ENCODE data around the gene SH3BP1.
"Not testable (repeated sequence)": the region's sequence is repeated elsewhere in the genome, so short reads cannot be mapped to it uniquely, and the experiment has no call there.

SH3BP1 gene, protein sequence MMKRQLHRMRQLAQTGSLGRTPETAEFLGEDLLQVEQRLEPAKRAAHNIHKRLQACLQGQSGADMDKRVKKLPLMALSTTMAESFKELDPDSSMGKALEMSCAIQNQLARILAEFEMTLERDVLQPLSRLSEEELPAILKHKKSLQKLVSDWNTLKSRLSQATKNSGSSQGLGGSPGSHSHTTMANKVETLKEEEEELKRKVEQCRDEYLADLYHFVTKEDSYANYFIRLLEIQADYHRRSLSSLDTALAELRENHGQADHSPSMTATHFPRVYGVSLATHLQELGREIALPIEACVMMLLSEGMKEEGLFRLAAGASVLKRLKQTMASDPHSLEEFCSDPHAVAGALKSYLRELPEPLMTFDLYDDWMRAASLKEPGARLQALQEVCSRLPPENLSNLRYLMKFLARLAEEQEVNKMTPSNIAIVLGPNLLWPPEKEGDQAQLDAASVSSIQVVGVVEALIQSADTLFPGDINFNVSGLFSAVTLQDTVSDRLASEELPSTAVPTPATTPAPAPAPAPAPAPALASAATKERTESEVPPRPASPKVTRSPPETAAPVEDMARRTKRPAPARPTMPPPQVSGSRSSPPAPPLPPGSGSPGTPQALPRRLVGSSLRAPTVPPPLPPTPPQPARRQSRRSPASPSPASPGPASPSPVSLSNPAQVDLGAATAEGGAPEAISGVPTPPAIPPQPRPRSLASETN

DNA sequence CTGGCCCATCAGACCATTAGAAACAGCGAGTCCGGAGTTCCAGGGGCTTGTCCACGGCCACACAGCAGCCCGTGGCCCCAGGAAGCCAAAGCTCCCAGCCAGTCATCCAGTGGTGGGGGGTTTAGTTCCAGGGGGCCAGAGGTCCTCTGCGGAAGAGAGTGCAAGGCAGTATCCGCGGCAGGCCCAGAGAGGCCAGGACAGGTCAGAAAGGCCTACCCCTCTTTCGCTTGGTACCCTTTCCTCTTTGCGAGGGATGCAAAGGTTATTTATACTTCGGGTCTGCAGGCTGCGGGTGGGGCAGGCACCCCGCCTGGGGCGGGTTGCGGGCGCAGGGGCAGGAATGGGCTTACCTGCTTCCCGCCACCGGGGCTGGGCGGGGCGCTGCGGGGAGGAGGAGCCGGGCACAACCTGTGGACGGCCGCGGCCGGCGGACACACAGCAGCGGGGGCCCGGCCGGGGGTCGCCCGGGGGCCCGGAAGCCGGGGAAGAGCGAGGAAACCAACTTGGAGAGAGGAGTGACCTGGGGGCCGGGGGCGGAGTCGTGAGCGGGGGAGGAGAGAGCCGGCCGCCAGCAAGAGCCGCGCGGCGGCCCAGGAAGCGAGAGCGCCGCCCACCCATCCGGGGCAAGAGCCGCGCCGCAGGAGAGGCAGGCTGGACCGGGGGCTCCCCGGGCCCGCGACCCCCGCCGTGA is at the start of gene SH3BP1:
TSS of gene SH3BP1 (plus strand) at position 600 of the 691 bp plus-strand sequence. CDS start 119 bp downstream, outside the sequence.
- CTCF ChIA-PET = interaction anchor here (1.1 to 18.2 kb wide), 6 partner anchors 16 to 94 kb away, joined by 3 to 454 read pairs (median 168); partner anchors contain the start of genes LGALS1, NOL12 and PDXP
- DNase-seq (ENCODE audit: low read depth, low spot score) = no peak
- POLR2A ChIA-PET = interaction anchor here (1.1 to 1.2 kb wide), 2 partner anchors 37 to 42 kb away, joined by 3 to 5 read pairs; no protein-coding TSS in a partner anchor
- TF ChIP-seq, protein P1, sequence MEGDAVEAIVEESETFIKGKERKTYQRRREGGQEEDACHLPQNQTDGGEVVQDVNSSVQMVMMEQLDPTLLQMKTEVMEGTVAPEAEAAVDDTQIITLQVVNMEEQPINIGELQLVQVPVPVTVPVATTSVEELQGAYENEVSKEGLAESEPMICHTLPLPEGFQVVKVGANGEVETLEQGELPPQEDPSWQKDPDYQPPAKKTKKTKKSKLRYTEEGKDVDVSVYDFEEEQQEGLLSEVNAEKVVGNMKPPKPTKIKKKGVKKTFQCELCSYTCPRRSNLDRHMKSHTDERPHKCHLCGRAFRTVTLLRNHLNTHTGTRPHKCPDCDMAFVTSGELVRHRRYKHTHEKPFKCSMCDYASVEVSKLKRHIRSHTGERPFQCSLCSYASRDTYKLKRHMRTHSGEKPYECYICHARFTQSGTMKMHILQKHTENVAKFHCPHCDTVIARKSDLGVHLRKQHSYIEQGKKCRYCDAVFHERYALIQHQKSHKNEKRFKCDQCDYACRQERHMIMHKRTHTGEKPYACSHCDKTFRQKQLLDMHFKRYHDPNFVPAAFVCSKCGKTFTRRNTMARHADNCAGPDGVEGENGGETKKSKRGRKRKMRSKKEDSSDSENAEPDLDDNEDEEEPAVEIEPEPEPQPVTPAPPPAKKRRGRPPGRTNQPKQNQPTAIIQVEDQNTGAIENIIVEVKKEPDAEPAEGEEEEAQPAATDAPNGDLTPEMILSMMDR (IDR thresholded peaks at IDR 0.05; ENCODE audit: insufficient read depth, low read length, missing control alignments) = no peak
- H3K4me3 ChIP-seq (ENCODE audit: low read depth, low read length) = peak within 1 kb of the TSS; percentile 78

DNA sequence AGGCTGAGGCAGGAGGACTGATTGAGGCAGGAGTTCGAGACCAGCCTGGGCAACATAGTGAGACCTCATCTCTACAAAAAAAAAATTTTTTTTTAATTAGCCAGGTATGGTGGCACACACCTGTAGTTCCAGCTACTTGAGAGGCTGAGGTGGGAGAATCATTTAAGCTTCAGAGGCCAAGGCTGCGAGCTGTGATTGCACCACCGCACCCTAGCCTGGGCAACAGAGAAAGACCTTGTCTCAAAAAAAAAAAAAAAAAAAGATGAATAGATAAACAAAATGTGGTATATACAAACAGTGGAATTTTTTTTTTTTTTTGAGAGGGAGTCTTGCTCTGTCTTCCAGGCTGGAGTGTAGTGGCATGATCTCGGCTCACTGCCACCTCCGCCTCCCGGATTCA is 48.4 kb upstream of the SH3BP1 start:
- H3K4me3 ChIP-seq (ENCODE audit: low read depth, low read length); DNase-seq (ENCODE audit: low read depth, low spot score): not testable (repeated sequence)
- ChIA-PET CTCF (interaction anchor here (1.2 to 19.7 kb wide), 8 partner anchors 9 to 274 kb away, joined by 3 to 591 read pairs (median 35); partner anchors contain the start of genes CDC42EP1, GGA1 and LGALS2), POLR2A (interaction anchor here (0.6 kb wide), 1 partner anchor 11 kb away, joined by 3 read pairs; no protein-coding TSS in a partner anchor)

DNA sequence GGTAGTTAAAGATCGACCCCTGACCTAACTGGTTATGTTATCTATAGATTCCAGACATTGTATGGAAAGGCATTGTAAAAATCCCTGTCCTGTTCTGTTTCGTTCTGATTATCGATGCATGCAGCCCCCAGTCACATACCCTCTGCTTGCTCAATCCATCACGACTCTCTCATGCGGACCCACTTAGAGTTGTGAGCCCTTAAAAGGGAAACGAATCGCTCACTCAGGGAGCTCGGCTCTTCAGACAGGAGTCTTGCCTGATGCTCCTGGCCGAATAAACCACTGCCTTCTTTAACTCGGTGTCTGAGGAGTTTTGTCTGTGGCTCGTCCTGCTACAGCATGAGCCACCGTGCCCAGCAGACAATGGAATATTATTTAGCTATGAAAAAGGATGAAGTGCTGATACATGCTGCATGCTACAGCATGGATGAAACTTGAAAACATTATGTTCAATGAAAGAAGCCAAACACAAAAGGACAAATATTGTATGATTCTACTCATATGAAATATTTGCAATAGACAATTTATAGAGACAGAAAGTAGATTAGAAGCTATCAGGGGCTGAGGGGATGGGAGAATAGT is 47.6 kb upstream of the SH3BP1 start:
- no peak for DNase-seq (ENCODE audit: low read depth, low spot score)
- TF ChIP-seq, protein P1 (IDR thresholded peaks at IDR 0.05; ENCODE audit: insufficient read depth, low read length, missing control alignments) = no peak
- H3K4me3 ChIP-seq (ENCODE audit: low read depth, low read length) = peak overlapping the region; percentile 32
- ChIA-PET POLR2A (interaction anchor here (0.6 to 1.5 kb wide), 6 partner anchors 10 to 28 kb away, joined by 3 to 8 read pairs (median 3); no protein-coding TSS in a partner anchor), CTCF (interaction anchor here (0.7 to 19.7 kb wide), 36 partner anchors 10 to 315 kb away, joined by 3 to 591 read pairs (median 4); partner anchors contain the start of genes CARD10, CDC42EP1, GGA1 and LGALS2)

DNA sequence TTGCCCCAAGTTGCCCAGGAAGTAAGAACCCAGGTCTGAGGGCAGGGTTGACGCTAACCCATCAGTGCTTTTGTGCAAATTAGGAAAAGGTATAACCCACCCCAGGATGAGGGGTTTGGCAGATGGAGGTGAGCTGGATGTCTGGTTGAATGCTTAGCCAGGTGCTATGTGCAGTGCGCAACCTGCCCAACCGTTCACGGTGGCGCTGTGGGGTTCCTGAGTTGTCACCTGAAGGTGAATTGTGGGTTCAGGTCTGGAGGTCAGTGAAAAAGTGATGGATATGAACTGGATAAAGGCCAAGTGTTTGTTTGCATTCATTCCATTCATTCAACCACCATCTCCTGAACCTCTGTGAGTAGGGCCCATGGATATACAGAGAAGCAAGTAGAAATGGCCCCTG is 45.2 kb upstream of the SH3BP1 start:
- ChIA-PET CTCF (interaction anchor here (1.0 to 19.7 kb wide), 6 partner anchors 11 to 122 kb away, joined by 3 to 591 read pairs (median 5); partner anchors contain the start of gene GGA1), POLR2A (no interaction called here)
- TF ChIP-seq, protein P1 (IDR thresholded peaks at IDR 0.05; ENCODE audit: insufficient read depth, low read length, missing control alignments) = no peak
- DNase-seq (ENCODE audit: low read depth, low spot score) = no peak
- H3K4me3 ChIP-seq (ENCODE audit: low read depth, low read length) = no peak overlapping the region

DNA sequence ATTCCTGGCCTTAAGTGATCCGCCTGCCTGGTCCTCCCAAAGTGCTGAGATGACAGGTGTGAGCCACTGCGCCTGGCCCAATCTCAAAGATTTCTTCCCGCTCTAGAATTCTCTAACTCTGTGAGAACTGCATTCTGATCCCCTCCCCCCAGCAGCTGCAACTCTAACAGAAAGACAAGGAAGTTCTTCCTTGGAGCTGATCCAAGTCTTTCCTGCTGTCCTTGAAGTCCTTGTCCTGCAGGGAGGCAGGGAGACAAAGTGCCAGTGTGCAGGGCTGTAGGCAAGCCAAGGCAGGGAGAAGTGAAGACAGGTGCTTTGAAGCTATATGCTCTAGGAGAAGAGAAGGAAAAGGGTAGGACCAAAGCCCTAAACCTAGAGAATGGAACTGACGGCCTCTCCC is 40.3 kb upstream of the SH3BP1 start:
- H3K4me3 ChIP-seq (ENCODE audit: low read depth, low read length) = no peak overlapping the region
- TF ChIP-seq, protein P1 (IDR thresholded peaks at IDR 0.05; ENCODE audit: insufficient read depth, low read length, missing control alignments) = no peak
- POLR2A ChIA-PET = no interaction called here
- DNase-seq (ENCODE audit: low read depth, low spot score) = no peak
- CTCF ChIA-PET = interaction anchor here (4.2 to 13.7 kb wide), 3 partner anchors 8 to 54 kb away, joined by 41 to 297 read pairs (median 174); partner anchors contain the start of gene GGA1

DNA sequence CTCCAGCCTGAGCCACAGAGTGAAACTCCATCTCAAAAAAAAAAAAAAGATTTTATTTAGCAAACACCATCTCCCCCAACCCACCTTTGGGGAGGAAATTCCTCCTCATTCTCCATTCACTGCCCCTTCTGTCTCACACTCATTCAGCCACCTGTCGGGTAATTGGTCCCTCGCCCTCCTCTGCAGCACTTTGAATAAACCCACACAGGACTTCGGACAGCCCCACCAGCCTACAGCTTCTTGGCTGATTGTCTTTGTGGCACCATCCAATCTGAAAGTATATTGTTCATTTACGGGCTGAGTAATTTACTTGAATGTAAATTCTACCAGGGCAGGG is 38.3 kb upstream of the SH3BP1 start:
- TF ChIP-seq, protein P1 (IDR thresholded peaks at IDR 0.05; ENCODE audit: insufficient read depth, low read length, missing control alignments) = no peak
- POLR2A ChIA-PET = no interaction called here
- no peak overlapping the region; the same call in 1 of the 2 replicates for H3K4me3 ChIP-seq (ENCODE audit: low read depth, low read length)
- DNase-seq (ENCODE audit: low read depth, low spot score) = no peak
- CTCF ChIA-PET = interaction anchor here (1.0 to 13.7 kb wide), 4 partner anchors 10 to 129 kb away, joined by 3 to 297 read pairs (median 88); no protein-coding TSS in a partner anchor

Measured in AG04449 (cell line).